ENCODE results near the gene C2CD3. TPM values are rescaled to one million over a fixed set of nuclear protein-coding genes. Genes with fewer than 3 reads are reported as not detected.
A peak's percentile ranks its signal among the peaks of the same experiment; 100 is the strongest.

C2CD3 gene
- total and polyA plus RNA-seq, 9 of the 15 experiments (the other 6 are each of a cell fraction or from before 2014, with no cell fraction given), result 4.4 to 20.2 (median 15.4) TPM

DNA sequence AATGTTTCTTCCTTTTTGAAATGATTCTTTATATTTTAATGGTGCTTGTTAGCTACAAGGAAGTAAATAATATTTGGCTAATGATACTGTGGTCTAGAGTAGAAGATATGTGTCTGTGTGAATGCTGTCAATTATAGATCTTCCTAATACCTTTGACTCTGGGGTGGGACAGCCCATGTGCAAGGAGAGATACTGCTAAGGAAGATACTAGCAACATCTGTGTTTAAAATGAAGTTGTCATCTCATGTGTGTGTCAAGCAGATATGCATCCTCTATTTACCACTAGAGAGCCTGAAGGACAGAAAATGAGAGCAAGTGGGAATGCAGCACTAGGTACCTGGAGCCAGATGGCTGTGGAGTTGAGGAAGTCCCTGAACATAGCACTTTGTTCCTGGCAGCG, 34.4 kb upstream of the C2CD3 start (continued):
- no peak for TF ChIP-seq POLR2B (IDR thresholded peaks at IDR 0.05; ENCODE audit: low read depth, partially characterized antibody)
- no peak for TF ChIP-seq CREB3L1 (IDR thresholded peaks at IDR 0.05; ENCODE audit: borderline replicate concordance, low read depth)
- TF ChIP-seq POLR2AphosphoS5 (IDR thresholded peaks at IDR 0.05; ENCODE audit: control insufficient read depth, insufficient read depth, low read depth, low read length), result peak; percentile 61; the same call in 1 of the 2 replicates
- no peak for TF ChIP-seq ZNF253 (CRISPR knock-in tag; conservative IDR thresholded peaks at IDR 0.05)
- peak in 1 of 2 experiments; percentile 30; a peak in 1 of 4 replicates for TF ChIP-seq FOXK2 (conservative IDR thresholded peaks at IDR 0.05 in 1 of 2, IDR thresholded peaks at IDR 0.05 in 1 of 2; ENCODE audit: low read depth in 2 of 2)
- TF ChIP-seq FOS (IDR thresholded peaks at IDR 0.05; ENCODE audit: extremely low read depth, insufficient read length), result no peak
- no peak for TF ChIP-seq NUFIP1 (IDR thresholded peaks at IDR 0.05; ENCODE audit: partially characterized antibody)
- no peak for TF ChIP-seq SMARCC2 (IDR thresholded peaks at IDR 0.05; ENCODE audit: low read depth)
- no peak for TF ChIP-seq ZNF586 (CRISPR knock-in tag; conservative IDR thresholded peaks at IDR 0.05)
- TF ChIP-seq MEF2D (tag; conservative IDR thresholded peaks at IDR 0.05; ENCODE audit: low read depth), result no peak
- no peak for TF ChIP-seq ARID2 (IDR thresholded peaks at IDR 0.05)
- TF ChIP-seq NFE2 (IDR thresholded peaks at IDR 0.05; ENCODE audit: low read depth), result no peak
- TF ChIP-seq, protein P1, sequence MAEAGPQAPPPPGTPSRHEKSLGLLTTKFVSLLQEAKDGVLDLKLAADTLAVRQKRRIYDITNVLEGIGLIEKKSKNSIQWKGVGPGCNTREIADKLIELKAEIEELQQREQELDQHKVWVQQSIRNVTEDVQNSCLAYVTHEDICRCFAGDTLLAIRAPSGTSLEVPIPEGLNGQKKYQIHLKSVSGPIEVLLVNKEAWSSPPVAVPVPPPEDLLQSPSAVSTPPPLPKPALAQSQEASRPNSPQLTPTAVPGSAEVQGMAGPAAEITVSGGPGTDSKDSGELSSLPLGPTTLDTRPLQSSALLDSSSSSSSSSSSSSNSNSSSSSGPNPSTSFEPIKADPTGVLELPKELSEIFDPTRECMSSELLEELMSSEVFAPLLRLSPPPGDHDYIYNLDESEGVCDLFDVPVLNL (CRISPR knock-in tag; IDR thresholded peaks at IDR 0.05; ENCODE audit: low read depth), result no peak
- peak; percentile 63 for TF ChIP-seq DPF2 (IDR thresholded peaks at IDR 0.05)
- no peak for TF ChIP-seq ZNF263 (CRISPR knock-in tag; IDR thresholded peaks at IDR 0.05; ENCODE audit: borderline replicate concordance)
- no peak for TF ChIP-seq GABPA (tag; conservative IDR thresholded peaks at IDR 0.05; ENCODE audit: low read depth)
- 0 out of 2 replicates have a peak, but pooled peaks have one; percentile 49 for TF ChIP-seq MECOM (CRISPR knock-in tag; IDR thresholded peaks at IDR 0.05)
- no peak for TF ChIP-seq ARHGAP35 (IDR thresholded peaks at IDR 0.05; ENCODE audit: partially characterized antibody)
- TF ChIP-seq, protein P2, sequence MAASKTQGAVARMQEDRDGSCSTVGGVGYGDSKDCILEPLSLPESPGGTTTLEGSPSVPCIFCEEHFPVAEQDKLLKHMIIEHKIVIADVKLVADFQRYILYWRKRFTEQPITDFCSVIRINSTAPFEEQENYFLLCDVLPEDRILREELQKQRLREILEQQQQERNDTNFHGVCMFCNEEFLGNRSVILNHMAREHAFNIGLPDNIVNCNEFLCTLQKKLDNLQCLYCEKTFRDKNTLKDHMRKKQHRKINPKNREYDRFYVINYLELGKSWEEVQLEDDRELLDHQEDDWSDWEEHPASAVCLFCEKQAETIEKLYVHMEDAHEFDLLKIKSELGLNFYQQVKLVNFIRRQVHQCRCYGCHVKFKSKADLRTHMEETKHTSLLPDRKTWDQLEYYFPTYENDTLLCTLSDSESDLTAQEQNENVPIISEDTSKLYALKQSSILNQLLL (CRISPR knock-in tag; IDR thresholded peaks at IDR 0.05; ENCODE audit: borderline replicate concordance), result no peak
- TF ChIP-seq ZNF239 (CRISPR knock-in tag; IDR thresholded peaks at IDR 0.05), result no peak
- TF ChIP-seq GTF2B (IDR thresholded peaks at IDR 0.05; ENCODE audit: extremely low read depth, insufficient read length), result no peak
- no peak for TF ChIP-seq BCOR (IDR thresholded peaks at IDR 0.05)
- no peak for TF ChIP-seq MIER1 (IDR thresholded peaks at IDR 0.05; ENCODE audit: low read depth)
- no peak for TF ChIP-seq DNMT1 (IDR thresholded peaks at IDR 0.05)
- TF ChIP-seq PTTG1 (tag; IDR thresholded peaks at IDR 0.05; ENCODE audit: low read depth), result no peak
- no peak for TF ChIP-seq FOXP1 (CRISPR knock-in tag; IDR thresholded peaks at IDR 0.05)
- TF ChIP-seq HDAC6 (IDR thresholded peaks at IDR 0.05; ENCODE audit: low read depth, low read length), result no peak
- no peak for TF ChIP-seq ZNF274 (IDR thresholded peaks at IDR 0.05; ENCODE audit: borderline replicate concordance, low read depth, low read length)
